Measurements from ENCODE around the gene C4BPB. TPM values are rescaled to one million over a fixed set of nuclear protein-coding genes. Genes with fewer than 3 reads are reported as not detected.

The C4BPB gene
- total and polyA plus RNA-seq, 2 of the 13 experiments (the other 11 are each of a cell fraction or from before 2014, with no cell fraction given), result 155 to 266 TPM

DNA sequence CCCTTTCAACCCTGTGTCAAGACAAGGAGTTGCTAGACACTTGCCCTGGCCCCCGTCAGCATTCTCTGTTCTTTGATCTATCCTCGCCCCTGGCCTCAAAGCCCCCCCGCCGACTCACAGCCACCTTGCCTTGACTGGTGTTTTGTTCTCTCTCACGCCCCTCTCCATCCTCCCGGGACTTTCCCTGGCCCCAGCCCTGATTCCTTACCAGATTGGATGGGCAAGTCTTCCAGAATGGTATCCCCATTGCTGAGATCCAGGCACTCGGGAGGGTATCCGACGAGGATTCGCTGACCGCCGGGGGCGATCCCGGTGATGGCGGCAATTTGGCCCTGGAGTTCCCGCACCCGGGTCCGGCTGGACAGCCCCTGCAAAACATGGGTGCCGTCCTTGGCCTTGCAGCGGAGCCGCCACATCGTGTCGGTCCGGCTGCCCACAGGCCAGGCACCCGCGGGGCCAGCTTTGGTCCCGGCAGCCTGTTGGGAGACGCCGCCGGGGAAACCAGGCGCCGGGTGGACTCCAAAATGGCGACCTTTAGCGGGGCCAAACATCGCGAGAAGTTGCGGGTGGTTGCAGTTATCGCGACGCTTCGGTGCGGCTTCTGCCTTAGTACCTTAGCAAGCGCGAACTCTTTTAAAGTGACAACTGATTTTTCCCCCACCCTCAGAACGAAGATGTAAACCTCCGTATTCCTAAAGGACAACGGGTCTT is 38.0 kb upstream of the C4BPB start (continued):
- no peak for TF ChIP-seq E2F1 (CRISPR knock-in tag; IDR thresholded peaks at IDR 0.05)
- peak; percentile 85 for TF ChIP-seq PHF8 (CRISPR knock-in tag; IDR thresholded peaks at IDR 0.05)
- TF ChIP-seq SALL1 (CRISPR knock-in tag; IDR thresholded peaks at IDR 0.05), result peak; percentile 47
- no peak for TF ChIP-seq MYNN (CRISPR knock-in tag; IDR thresholded peaks at IDR 0.05; ENCODE audit: low read depth)
- TF ChIP-seq ZNF580 (CRISPR knock-in tag; IDR thresholded peaks at IDR 0.05; ENCODE audit: borderline replicate concordance, low read depth), result no peak
- TF ChIP-seq PCBP1 (IDR thresholded peaks at IDR 0.05; ENCODE audit: borderline replicate concordance, low read depth, low read length), result 0 out of 2 replicates have a peak, but pooled peaks have one; percentile 51
- TF ChIP-seq ZEB1 (IDR thresholded peaks at IDR 0.05; ENCODE audit: insufficient replicate concordance, low read depth), result no peak
- peak; percentile 47; the same call in 1 of the 2 replicates for TF ChIP-seq ZNF652 (CRISPR knock-in tag; IDR thresholded peaks at IDR 0.05; ENCODE audit: borderline replicate concordance, low read depth)
- TF ChIP-seq ARNTL (CRISPR knock-in tag; IDR thresholded peaks at IDR 0.05), result 0 out of 2 replicates have a peak, but pooled peaks have one; percentile 46
- TF ChIP-seq, protein P1, sequence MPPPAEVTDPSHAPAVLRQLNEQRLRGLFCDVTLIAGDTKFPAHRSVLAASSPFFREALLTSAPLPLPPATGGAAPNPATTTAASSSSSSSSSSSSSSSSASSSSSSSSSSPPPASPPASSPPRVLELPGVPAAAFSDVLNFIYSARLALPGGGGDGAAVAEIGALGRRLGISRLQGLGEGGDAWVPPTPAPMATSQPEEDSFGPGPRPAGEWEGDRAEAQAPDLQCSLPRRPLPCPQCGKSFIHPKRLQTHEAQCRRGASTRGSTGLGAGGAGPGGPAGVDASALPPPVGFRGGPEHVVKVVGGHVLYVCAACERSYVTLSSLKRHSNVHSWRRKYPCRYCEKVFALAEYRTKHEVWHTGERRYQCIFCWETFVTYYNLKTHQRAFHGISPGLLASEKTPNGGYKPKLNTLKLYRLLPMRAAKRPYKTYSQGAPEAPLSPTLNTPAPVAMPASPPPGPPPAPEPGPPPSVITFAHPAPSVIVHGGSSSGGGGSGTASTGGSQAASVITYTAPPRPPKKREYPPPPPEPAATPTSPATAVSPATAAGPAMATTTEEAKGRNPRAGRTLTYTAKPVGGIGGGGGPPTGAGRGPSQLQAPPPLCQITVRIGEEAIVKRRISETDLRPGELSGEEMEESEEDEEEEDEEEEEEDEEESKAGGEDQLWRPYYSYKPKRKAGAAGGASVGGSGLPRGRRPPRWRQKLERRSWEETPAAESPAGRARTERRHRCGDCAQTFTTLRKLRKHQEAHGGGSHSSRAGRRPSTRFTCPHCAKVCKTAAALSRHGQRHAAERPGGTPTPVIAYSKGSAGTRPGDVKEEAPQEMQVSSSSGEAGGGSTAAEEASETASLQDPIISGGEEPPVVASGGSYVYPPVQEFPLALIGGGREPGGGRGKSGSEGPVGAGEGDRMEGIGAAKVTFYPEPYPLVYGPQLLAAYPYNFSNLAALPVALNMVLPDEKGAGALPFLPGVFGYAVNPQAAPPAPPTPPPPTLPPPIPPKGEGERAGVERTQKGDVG (CRISPR knock-in tag; IDR thresholded peaks at IDR 0.05; ENCODE audit: borderline replicate concordance), result no peak
- no peak for TF ChIP-seq ZNF550 (CRISPR knock-in tag; IDR thresholded peaks at IDR 0.05; ENCODE audit: borderline replicate concordance)
- TF ChIP-seq ZBTB1 (CRISPR knock-in tag; IDR thresholded peaks at IDR 0.05; ENCODE audit: borderline replicate concordance), result 0 out of 2 replicates have a peak, but pooled peaks have one; percentile 18
- no peak for TF ChIP-seq ARHGAP35 (CRISPR knock-in tag; IDR thresholded peaks at IDR 0.05; ENCODE audit: borderline replicate concordance)
- peak; percentile 7; the same call in 1 of the 2 replicates for TF ChIP-seq ELF1 (CRISPR knock-in tag; IDR thresholded peaks at IDR 0.05)
- TF ChIP-seq, protein P2, sequence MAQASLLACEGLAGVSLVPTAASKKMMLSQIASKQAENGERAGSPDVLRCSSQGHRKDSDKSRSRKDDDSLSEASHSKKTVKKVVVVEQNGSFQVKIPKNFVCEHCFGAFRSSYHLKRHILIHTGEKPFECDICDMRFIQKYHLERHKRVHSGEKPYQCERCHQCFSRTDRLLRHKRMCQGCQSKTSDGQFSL (CRISPR knock-in tag; IDR thresholded peaks at IDR 0.05), result no peak
- TF ChIP-seq RBAK (CRISPR knock-in tag; IDR thresholded peaks at IDR 0.05), result no peak
- no peak for TF ChIP-seq ATM (IDR thresholded peaks at IDR 0.05; ENCODE audit: borderline replicate concordance)
- TF ChIP-seq RNF2 (conservative IDR thresholded peaks at IDR 0.05; ENCODE audit: low read depth), result no peak
- no peak for TF ChIP-seq ZNF83 (CRISPR knock-in tag; IDR thresholded peaks at IDR 0.05; ENCODE audit: borderline replicate concordance)
- no peak for TF ChIP-seq EHMT2 (IDR thresholded peaks at IDR 0.05; ENCODE audit: borderline replicate concordance, low read depth, low read length)
- TF ChIP-seq KLF16 (CRISPR knock-in tag; IDR thresholded peaks at IDR 0.05), result no peak
- TF ChIP-seq NCOR1 (IDR thresholded peaks at IDR 0.05; ENCODE audit: borderline replicate concordance, low read length), result no peak
- no peak for TF ChIP-seq ZKSCAN5 (CRISPR knock-in tag; IDR thresholded peaks at IDR 0.05)
- TF ChIP-seq ZNF138 (CRISPR knock-in tag; IDR thresholded peaks at IDR 0.05; ENCODE audit: low read depth), result no peak
- TF ChIP-seq ZNF598 (CRISPR knock-in tag; IDR thresholded peaks at IDR 0.05; ENCODE audit: borderline replicate concordance), result 0 out of 2 replicates have a peak, but pooled peaks have one; percentile 50
- no peak for TF ChIP-seq MBD4 (IDR thresholded peaks at IDR 0.05; ENCODE audit: borderline replicate concordance, low read length)
